Upper lobe of left lung (tissue), 4 donors: ENCODE data around the gene TMEM14C.

Source experiments
- CTCF ChIP-seq, 6 experiments: fragments of 450-650 bp in 4 of 6; fragments of 200-600 bp in 2 of 6; sonication (generic) in 2 of 6; IDR thresholded peaks; one replicate each; pipeline ENCODE4 v1.5.1; 2016 to 2019; ENCODE audit warnings: antibody characterized with exemption in 6 of 6
- POLR2A ChIP-seq, 4 donors: fragments of 450-650 bp; IDR thresholded peaks; one replicate each; pipeline ENCODE4 v1.5.1; 2016 to 2017; ENCODE audit warnings: antibody characterized with exemption in 4 of 4, mild to moderate bottlenecking in 2 of 4
- POLR2AphosphoS5 ChIP-seq, 2 donors: sonication (generic); formaldehyde crosslinking; IDR thresholded peaks; one replicate each; pipeline ENCODE4 v1.5.1; 2017; ENCODE audit warnings: antibody characterized with exemption in 2 of 2

- TF ChIP-seq CTCF (IDR thresholded peaks at IDR 0.05): no peak
- no peak for TF ChIP-seq POLR2A (IDR thresholded peaks at IDR 0.05)
- TF ChIP-seq POLR2AphosphoS5 (IDR thresholded peaks at IDR 0.05): no peak
Measured at GRCh38 chr6:10723567-10723881, 654 bp downstream of the TMEM14C start.
